Measurements from ENCODE around the gene SYT1.

DNA sequence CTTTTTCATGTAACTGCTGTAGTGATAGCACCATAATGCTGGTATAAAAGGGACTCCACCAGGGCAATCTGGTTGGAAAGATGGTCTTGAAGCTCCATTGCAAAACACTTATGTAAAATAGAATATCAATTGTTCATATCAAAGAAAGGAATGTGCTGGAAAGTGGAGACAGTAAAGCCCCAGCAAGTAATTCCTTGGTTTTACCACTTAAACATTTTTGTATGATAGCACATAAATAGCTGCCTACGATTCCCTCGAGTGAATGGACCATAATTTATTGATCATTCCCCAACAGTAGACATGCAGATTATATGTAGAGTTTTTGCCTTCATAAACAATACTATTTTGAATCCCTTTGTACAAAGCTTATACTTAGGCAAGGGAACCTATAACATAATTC is 550.7 kb downstream of the SYT1 start:
- no peak for TF ChIP-seq GATA2 (IDR thresholded peaks at IDR 0.05; ENCODE audit: low read depth, low read length)
- TF ChIP-seq GATA3 (IDR thresholded peaks at IDR 0.05; ENCODE audit: low read depth, low read length), result no peak
